HepG2 (cell line): ENCODE measurements around the gene FNDC3A. TPM values are rescaled to one million over a fixed set of nuclear protein-coding genes. Genes with fewer than 3 reads are reported as not detected.

Experiments used
- ATAC-seq: fragments of 200-7000 bp; cut with Tn5 transposase; 3 replicates; pipeline ENCODE4 v1.9.1; 2020; ENCODE audit warnings: mild to moderate bottlenecking, moderate library complexity
- BruUV-seq: library from RNA; stranded (reverse); fragments of 400-500 nt; replicated peaks from 2 replicates; lab custom pipeline; 2021; lab: Mats Ljungman, UMichigan
- CTCF ChIA-PET: fragments of 300-600 bp; formaldehyde crosslinking; extraction: SDS; loops from one replicate; lab custom pipeline; 2021; ENCODE audit warnings: low total read pairs, inconsistent platforms, low intra/inter-chr PET ratio; lab: Yijun Ruan, JAX
- POLR2A ChIA-PET: fragments of 350-600 bp; sonication (Branson Sonifier 250); formaldehyde crosslinking; loops from one replicate; lab custom pipeline; 2020; ENCODE audit warnings: antibody characterized with exemption, inconsistent platforms; lab: Yijun Ruan, JAX
- DNase-seq: peaks from one replicate; pipeline ENCODE4 v3.0.0-alpha.2; 2015; ENCODE audit warnings: low spot score
- FAIRE-seq: peaks from 3 replicates; lab custom pipeline; 2011; peaks lifted over from hg19 to GRCh38; lab: Jason Lieb, UNC
- H2AFZ ChIP-seq: one replicate; pipeline ENCODE4 v1.6.1; 2011; ENCODE audit warnings: low read length, inconsistent platforms
- H3K27ac ChIP-seq: fragments of 300-600 bp; 3 replicates; pipeline ENCODE4 v1.8.0; 2011; ENCODE audit warnings: mixed run types, mild to moderate bottlenecking, mixed read lengths, low read length, inconsistent platforms; ENCODE audit not compliant: insufficient read depth; ENCODE audit errors: extremely low read length
- H3K27me3 ChIP-seq, 2 experiments: fragments of 200-600 bp in 1 of 2; 2 replicates in 1 of 2; 3 replicates in 1 of 2; pipeline versions ENCODE4 v1.6.0 to v1.8.0; 2011; ENCODE audit warnings: low read length in 2 of 2, mild to moderate bottlenecking in 2 of 2, moderate library complexity in 2 of 2, inconsistent platforms in 1 of 2; ENCODE audit not compliant: insufficient read depth in 2 of 2, control insufficient read depth in 1 of 2
- H3K36me3 ChIP-seq, 2 experiments: fragments of 200-600 bp in 1 of 2; replicated peaks in 1 of 2; 2 replicates in 1 of 2; 3 replicates in 1 of 2; pipeline versions ENCODE4 v1.5.1 to v1.8.0; 2011; ENCODE audit warnings: low read length in 2 of 2, inconsistent platforms in 1 of 2; ENCODE audit not compliant: insufficient read depth in 2 of 2, control insufficient read depth in 1 of 2
- H3K4me1 ChIP-seq: 2 replicates; pipeline ENCODE4 v1.5.1; 2012; ENCODE audit warnings: low read length, inconsistent platforms; ENCODE audit not compliant: insufficient read depth
- H3K4me2 ChIP-seq: 2 replicates; pipeline ENCODE4 v1.6.0; 2011; ENCODE audit warnings: low read depth, low read length, inconsistent platforms
- H3K4me3 ChIP-seq, 3 experiments: fragments of 200-600 bp in 1 of 3; sonication (generic), shearing (Covaris generic) in 1 of 3; replicated peaks in 1 of 3; 2 replicates each; pipeline ENCODE4 v1.5.1; 2011 to 2016; ENCODE audit warnings: low read length in 3 of 3, inconsistent platforms in 2 of 3, low read depth in 2 of 3, mild to moderate bottlenecking in 2 of 3, control low read depth in 1 of 3, mixed read lengths in 1 of 3; ENCODE audit not compliant: insufficient read depth in 1 of 3
- H3K79me2 ChIP-seq: one replicate; pipeline ENCODE4 v1.6.1; 2011; ENCODE audit warnings: low read length, inconsistent platforms; ENCODE audit not compliant: insufficient read depth
- H3K9ac ChIP-seq: 2 replicates; pipeline ENCODE4 v1.6.0; 2011; ENCODE audit warnings: mild to moderate bottlenecking, low read depth, low read length, inconsistent platforms; ENCODE audit not compliant: insufficient read depth
- H3K9me3 ChIP-seq: 2 replicates; pipeline ENCODE4 v1.5.1; 2012; ENCODE audit warnings: mild to moderate bottlenecking, low read length
- H4K20me1 ChIP-seq: 2 replicates; pipeline ENCODE4 v1.6.0; 2011; ENCODE audit warnings: inconsistent platforms, mild to moderate bottlenecking, low read length, moderate library complexity; ENCODE audit not compliant: insufficient read depth
- CCDC6 ChIP-seq: sonication (generic); formaldehyde crosslinking; IDR thresholded peaks from 2 replicates; pipeline ENCODE4 v1.8.1; 2022; ENCODE audit warnings: mild to moderate bottlenecking, missing genetic modification reagents, moderate library complexity
- MED1 ChIP-seq: sonication (generic); formaldehyde crosslinking; IDR thresholded peaks from 2 replicates; pipeline ENCODE4 v1.4.0; 2020; ENCODE audit warnings: missing genetic modification reagents
- THRA ChIP-seq: sonication (generic); formaldehyde crosslinking; IDR thresholded peaks from 2 replicates; pipeline ENCODE4 v1.4.0; 2020; ENCODE audit warnings: missing genetic modification reagents, borderline replicate concordance
- ZBTB38 ChIP-seq: sonication (generic); formaldehyde crosslinking; IDR thresholded peaks from 2 replicates; pipeline ENCODE4 v1.5.1; 2020; ENCODE audit warnings: mild to moderate bottlenecking, missing genetic modification reagents
- ZC3H4 ChIP-seq: sonication (generic); formaldehyde crosslinking; IDR thresholded peaks from 2 replicates; pipeline ENCODE4 v1.4.0; 2020; ENCODE audit warnings: missing genetic modification reagents, borderline replicate concordance
- ZNF547 ChIP-seq: sonication (generic); formaldehyde crosslinking; IDR thresholded peaks from 2 replicates; pipeline ENCODE4 v1.5.1; 2020; ENCODE audit warnings: mild to moderate bottlenecking, missing genetic modification reagents
- ZNF713 ChIP-seq: sonication (generic); formaldehyde crosslinking; IDR thresholded peaks from 2 replicates; pipeline ENCODE4 v1.4.0; 2020; ENCODE audit warnings: mild to moderate bottlenecking, missing genetic modification reagents
- ZNF839 ChIP-seq: sonication (generic); formaldehyde crosslinking; IDR thresholded peaks from 2 replicates; pipeline ENCODE4 v1.4.0; 2020; ENCODE audit warnings: missing genetic modification reagents, mild to moderate bottlenecking, borderline replicate concordance
- ZSCAN21 ChIP-seq: sonication (generic); formaldehyde crosslinking; IDR thresholded peaks from 2 replicates; pipeline ENCODE4 v1.8.0; 2022; ENCODE audit warnings: mild to moderate bottlenecking, missing genetic modification reagents, moderate library complexity, borderline replicate concordance
- WGBS: methylation state at CpG from one replicate; pipeline ENCODE4 v1.1.6; 2017; ENCODE audit warnings: low lambda C conversion rate; 5-methylcytosine and 5-hydroxymethylcytosine counted together
- in situ Hi-C: cut with HindIII; loops from 2 replicates; pipeline ENCODE4 v1.10.0; 2017; ENCODE audit warnings: low pct_unique_long_range_greater_than_20kb; ENCODE audit not compliant: extremely low pct_ligation_motif_present
- intact Hi-C: fragments of 100-400 bp; cut with micrococcal nuclease; formaldehyde crosslinking; loops from one replicate; pipeline ENCODE4 v1.10.0; 2022; ENCODE audit not compliant: unreplicated experiment
- polyA plus RNA-seq, 8 experiments: library from polyadenylated mRNA; depleted of rRNA in 3 of 8; stranded (reverse) in 7 of 8; unstranded in 1 of 8; fragments of >200 nt; fragmentation: Illumina TruSeq in 4 of 8; extraction: Trizol in 4 of 8; gene quantifications; 2 replicates each; pipeline versions ENCODE4 v1.2.1 to v1.2.3, GENCODE V29; 2011 to 2016; ENCODE audit warnings: low read depth in 4 of 8, missing spikeins in 1 of 8, mixed read lengths in 1 of 8; ENCODE audit not compliant: insufficient read depth in 1 of 8
- total RNA-seq, 5 experiments: library from RNA; depleted of rRNA; stranded (reverse); fragments of >200 nt; fragmentation: Illumina TruSeq; extraction: Trizol; gene quantifications; 2 replicates each; pipeline ENCODE4 v1.2.3, GENCODE V29; 2016; ENCODE audit warnings: low read depth in 1 of 5
- TF ChIP-seq, protein P1 (sequence below): sonication (generic); formaldehyde crosslinking; conservative IDR thresholded peaks from 2 replicates; pipeline ENCODE4 v1.4.0; 2020; ENCODE audit warnings: mild to moderate bottlenecking, missing genetic modification reagents, moderate library complexity

The FNDC3A gene
- total and polyA plus RNA-seq, 2 of the 13 experiments (the other 11 are each of a cell fraction or from before 2014, with no cell fraction given): 36.7 to 39.3 TPM

- TF ChIP-seq, protein P1, sequence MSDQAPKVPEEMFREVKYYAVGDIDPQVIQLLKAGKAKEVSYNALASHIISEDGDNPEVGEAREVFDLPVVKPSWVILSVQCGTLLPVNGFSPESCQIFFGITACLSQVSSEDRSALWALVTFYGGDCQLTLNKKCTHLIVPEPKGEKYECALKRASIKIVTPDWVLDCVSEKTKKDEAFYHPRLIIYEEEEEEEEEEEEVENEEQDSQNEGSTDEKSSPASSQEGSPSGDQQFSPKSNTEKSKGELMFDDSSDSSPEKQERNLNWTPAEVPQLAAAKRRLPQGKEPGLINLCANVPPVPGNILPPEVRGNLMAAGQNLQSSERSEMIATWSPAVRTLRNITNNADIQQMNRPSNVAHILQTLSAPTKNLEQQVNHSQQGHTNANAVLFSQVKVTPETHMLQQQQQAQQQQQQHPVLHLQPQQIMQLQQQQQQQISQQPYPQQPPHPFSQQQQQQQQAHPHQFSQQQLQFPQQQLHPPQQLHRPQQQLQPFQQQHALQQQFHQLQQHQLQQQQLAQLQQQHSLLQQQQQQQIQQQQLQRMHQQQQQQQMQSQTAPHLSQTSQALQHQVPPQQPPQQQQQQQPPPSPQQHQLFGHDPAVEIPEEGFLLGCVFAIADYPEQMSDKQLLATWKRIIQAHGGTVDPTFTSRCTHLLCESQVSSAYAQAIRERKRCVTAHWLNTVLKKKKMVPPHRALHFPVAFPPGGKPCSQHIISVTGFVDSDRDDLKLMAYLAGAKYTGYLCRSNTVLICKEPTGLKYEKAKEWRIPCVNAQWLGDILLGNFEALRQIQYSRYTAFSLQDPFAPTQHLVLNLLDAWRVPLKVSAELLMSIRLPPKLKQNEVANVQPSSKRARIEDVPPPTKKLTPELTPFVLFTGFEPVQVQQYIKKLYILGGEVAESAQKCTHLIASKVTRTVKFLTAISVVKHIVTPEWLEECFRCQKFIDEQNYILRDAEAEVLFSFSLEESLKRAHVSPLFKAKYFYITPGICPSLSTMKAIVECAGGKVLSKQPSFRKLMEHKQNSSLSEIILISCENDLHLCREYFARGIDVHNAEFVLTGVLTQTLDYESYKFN (CRISPR knock-in tag): peak; percentile 75
Observed at GRCh38 chr13:49132479-49133002, 156.8 kb downstream of the FNDC3A start (continued).

- FAIRE-seq (no peak), ATAC-seq (no peak)
- TF ChIP-seq ZNF547 (CRISPR knock-in tag): no peak
- TF ChIP-seq ZSCAN21 (CRISPR knock-in tag): no peak
- TF ChIP-seq THRA (CRISPR knock-in tag): no peak
- TF ChIP-seq ZNF839 (CRISPR knock-in tag): no peak
- TF ChIP-seq ZC3H4 (CRISPR knock-in tag): no peak
- no peak for TF ChIP-seq ZNF713
- TF ChIP-seq MED1 (CRISPR knock-in tag): no peak
- no peak for TF ChIP-seq CCDC6 (CRISPR knock-in tag)
- no peak for TF ChIP-seq ZBTB38 (CRISPR knock-in tag)
- TF ChIP-seq, all 625 proteins: peak for 0
- Histone ChIP-seq H3K27ac (no peak overlapping the region), H3K9ac (no peak overlapping the region), H2AFZ (no peak overlapping the region), H4K20me1 (no peaks in the 10 kb centered on the region), H3K4me1 (peaks cover 26% of the 10 kb centered on the region), H3K4me3 (no peak overlapping the region), H3K79me2 (peaks cover 2% of the 10 kb centered on the region), H3K36me3 (peaks cover 4 to 45% of the 10 kb centered on the region in 2 experiments), H3K4me2 (no peak overlapping the region), H3K27me3 (no peaks in the 10 kb centered on the region), H3K9me3 (no peaks in the 10 kb centered on the region)
- intact Hi-C loops (no loop called here), in situ Hi-C loops (no loop called here)
- BruUV-seq: no TSS peak
- no peak for DNase-seq
- CTCF ChIA-PET: no interaction called here
- POLR2A ChIA-PET: no interaction called here
- over 99% methylated on average over 3 of the region's 3 CpGs for WGBS
Observed at GRCh38 chr13:49134305-49134704, 158.6 kb downstream of the FNDC3A start.
